NCI-H2081 (cell line): ENCODE results near the gene CBL.
"Not testable (repeated sequence)": the region's sequence is repeated elsewhere in the genome, so short reads cannot be mapped to it uniquely, and the experiment has no call there.

Experiments
- DNase-seq, 2 experiments: peaks; one replicate each; lab custom pipeline; 2025; lab: John Stamatoyannopoulos, UW

Gene CBL

DNA sequence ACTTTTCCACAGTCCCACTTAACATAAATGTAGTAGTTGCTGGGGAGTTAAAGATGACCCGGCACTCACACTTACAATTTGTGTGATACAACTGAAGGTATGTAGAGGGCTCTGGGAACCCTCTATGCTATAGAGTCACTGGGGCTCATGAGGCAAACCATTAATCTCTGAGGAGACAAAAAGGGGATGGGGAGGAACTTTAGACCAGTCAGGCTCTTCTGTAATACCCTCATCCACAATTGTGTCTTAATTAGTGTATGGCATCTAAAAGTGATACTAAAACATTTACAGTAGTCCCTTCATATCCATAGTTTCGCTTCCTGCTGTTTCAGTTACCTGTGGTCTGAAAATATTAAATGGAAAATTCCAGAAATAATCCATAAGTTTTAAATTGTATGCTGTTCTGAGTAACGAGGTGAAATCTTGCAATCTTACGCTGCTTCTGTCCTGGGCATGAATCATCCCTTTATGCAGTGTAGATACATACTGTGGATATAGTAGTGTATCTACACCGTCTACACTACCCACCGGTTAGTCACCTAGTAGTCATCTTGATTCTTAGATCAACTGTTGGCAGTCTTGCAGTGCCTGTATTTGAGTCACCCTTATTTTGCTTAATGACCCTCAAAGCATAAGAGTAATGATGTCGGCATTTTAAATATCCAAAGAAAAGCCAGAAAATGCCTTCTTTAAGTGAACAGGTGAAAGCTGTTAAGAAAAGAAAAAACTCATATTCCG is 12.2 kb downstream of the CBL start:
- DNase-seq, result no peak

DNA sequence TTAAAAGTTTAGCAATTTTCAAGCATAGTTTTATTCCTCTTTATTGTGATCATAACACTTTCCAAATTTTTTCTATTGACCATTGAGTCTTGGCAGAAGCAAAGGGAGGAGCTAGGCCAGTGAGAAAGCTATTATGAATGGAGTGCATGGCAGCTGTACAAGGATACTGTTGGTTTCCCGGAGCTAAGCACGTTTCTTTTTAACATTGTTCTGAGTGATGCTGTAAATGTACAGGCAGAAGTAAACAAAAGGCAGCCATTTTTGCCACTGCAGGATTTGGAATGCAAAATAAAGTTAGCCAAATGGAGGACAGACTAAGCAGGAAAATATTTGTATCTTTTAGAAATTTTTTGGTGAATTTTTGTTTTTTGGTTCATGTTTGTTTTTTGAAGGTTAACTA is 16.2 kb downstream of the CBL start:
- DNase-seq, result peak; percentile 34 to 65

DNA sequence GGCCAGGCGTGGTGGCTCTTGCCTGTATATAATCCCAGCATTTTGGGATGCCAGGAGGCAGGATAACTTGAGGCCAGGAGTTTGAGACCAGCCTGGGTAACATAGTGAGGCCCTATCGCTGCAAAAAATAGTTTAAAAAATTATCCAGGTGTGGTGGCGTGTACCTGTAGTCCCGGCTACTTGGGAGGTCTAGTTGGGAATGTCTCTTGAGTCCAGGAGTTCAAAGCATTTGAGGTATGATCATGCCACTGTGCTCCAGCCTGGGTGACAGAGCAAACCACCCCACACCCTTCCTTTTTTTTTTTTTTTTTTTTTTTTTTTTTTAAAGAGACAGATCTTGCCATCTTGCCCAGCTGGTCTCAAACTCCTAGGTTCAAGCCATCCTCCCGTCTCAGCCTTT is 16.8 kb downstream of the CBL start:
- DNase-seq, result no peak

GRCh38 chr11:119223856-119224255 is 17.7 kb downstream of the CBL start:
- DNase-seq, result no peak

DNA sequence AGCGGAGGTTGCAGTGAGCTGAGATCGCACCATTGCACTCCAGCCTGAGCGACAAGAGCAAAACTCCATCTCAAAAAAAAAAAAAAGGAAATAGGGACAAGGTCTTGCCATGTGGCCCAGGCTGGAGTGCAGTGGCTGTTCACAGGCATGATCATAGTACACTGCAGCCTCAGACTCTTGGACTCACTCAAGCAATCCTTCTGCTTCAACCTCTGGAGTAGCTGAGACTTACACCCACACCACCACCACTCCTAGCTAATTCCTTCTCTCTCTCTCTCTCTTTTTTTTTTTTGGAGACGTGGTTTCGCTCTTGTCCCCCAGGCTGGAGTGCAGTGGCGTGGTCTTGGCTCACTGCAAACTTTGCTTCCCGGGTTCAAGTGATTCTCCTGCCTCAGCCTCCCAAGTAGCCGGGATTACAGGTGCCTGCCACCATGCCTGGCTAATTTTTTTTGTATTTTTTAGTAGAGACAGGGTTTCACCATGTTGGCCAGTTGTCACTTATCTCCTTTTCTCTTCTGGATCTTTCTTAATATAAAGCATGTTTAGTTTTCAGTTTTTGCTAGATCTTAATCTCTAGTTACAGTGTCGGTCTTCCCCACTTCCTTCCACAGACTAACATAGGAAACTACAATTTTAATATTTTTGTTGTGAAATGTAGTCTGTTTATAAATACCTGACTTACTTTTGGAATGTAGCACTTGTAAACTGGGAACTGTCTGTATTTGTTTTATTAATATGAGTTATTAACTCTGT is 22.6 kb downstream of the CBL start:
- not testable (repeated sequence) for DNase-seq

DNA sequence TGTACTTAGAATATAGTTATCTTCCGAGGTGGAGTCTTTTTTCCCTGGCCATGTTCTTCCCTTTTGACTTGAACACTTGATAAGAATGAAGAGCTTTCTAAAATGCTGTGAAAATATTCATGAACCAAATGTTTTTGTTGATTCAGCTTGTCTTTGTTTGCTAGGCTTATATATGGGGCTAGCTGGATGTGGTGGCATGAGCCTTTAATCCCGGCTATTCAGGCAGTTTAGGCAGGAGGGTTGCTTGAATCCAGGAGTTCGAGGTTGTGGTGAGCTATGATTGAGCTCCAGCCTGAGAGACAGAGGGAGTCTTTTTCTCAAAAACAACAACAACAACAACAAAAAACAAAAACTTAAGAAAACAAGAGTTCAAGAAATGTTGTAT is 23.1 kb downstream of the CBL start:
- no peak for DNase-seq

- DNase-seq, result no peak
Observed at GRCh38 chr11:119229741-119230140, 23.6 kb downstream of the CBL start.

GRCh38 chr11:119236490-119236889 is 30.4 kb downstream of the CBL start:
- DNase-seq, result no peak

DNA sequence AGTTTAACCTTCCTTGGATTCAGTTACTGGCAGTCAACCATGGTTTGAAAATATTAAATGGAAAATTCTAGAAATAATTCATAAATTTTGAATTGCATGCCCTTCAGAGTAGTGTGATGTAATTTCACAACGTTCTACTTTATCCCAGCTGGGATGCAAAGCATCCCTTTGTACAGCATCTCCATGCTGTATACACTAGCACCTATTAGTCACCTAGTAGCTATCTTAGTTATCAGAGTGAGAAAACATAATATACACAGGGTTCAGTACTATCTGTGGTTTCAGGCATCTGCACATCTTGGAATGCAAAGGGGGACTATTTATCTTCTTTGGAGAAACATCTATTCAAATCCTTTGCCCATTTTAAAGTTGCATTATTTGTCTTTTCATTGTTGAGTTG is 30.8 kb downstream of the CBL start:
- DNase-seq, result no peak

DNA sequence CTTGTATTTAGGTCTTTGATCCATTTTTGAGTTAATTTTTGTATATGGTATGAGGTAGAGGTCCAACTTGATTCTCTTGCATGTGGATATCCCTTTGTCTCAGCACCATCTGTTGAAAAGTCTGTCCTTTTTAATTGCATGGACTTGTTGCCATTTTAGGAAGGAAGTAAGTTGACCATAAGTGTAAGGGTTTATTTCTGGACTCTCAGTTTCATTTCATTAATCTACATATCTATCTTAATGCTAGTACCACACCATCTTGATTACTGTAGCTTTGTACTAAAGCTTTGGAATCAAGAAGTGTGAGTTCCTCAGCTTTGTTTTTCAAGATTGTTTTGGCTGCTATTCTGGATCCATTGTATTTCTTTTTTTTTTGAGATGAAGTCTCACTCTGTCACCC is 31.4 kb downstream of the CBL start:
- DNase-seq, result no peak

GRCh38 chr11:119248750-119249670 is 42.9 kb downstream of the CBL start:
- no peak for DNase-seq

GRCh38 chr11:119249671-119250010 is 43.5 kb downstream of the CBL start:
- DNase-seq, result no peak

DNA sequence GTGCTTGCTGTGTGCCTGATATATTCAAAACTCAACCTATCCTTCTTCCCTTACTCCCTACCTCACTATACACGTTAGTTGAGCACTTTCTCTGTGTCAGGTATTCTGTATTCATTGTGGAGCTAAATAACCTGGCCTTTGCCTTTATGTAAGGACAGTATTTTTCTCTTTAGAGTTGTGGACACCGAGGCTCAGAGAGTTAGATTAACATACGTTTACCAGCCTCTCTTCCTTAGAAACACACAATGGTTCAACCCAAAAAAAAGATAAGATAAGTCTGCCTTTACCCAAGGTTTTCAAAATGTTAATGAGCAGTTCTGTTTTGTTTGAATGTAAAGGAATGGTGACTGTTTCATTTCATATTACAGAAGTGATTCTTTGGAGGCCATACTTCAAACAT is 45.0 kb downstream of the CBL start:
- DNase-seq, result no peak

GRCh38 chr11:119254239-119254638 is 48.1 kb downstream of the CBL start:
- DNase-seq, result no peak

DNA sequence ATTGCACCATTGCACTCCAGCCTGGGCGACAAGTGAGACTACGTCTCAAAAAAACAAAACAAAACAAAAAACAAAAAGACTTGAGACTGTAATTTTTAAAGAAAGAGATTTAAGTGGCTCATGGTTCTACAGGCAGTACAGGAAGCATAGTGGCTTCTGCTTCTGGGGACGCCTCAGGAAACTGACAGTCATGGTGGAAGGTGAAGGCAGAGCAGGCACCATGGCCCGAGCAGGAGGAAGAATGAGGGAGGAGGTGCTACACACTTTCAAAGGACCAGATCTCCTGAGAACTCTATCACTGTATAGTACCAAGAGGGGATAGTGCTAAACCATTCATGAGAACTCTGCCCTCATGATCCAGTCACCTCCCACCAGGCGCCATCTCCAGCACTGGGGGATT is 52.0 kb downstream of the CBL start:
- no peak for DNase-seq

- no peak for DNase-seq
Observed at GRCh38 chr11:119258983-119259382, 52.8 kb downstream of the CBL start.

DNA sequence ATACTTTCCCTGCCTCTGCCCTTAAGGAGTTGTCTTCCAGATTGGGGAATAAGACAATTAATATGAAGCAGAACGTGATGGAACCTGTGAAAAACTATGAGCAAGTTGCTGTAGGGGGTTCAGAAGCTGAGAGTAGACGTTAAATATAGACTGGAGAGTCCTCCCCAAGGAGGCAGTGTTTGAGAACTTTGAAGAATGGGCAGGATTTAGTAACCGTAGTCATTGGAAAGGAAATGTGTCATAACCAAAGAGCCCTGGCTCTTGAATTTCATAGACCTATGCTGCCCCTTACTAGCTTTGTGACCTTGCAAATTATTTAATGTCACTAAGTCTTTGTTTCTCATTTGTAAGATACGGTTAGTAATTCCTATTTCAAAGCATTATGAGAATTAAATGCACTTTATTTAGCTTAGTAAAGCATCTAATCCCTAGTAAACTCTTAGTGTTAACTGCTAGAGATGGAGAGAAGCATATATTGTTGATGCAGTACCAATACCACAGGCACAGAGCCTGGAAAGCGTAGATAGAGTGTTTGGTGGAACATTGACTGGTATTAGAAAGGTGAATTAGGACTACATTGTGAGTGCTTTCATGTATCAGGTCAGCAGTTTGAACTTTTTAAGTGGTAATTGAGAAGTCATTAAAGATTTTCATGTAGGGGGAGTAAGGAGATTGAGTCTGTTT is 56.7 kb downstream of the CBL start:
- DNase-seq, result no peak

- no peak for DNase-seq
Observed at GRCh38 chr11:119263352-119263940, 57.3 kb downstream of the CBL start.

GRCh38 chr11:119266063-119266462 is 59.9 kb downstream of the CBL start:
- DNase-seq, result no peak

- no peak for DNase-seq
Observed at GRCh38 chr11:119266517-119267255, 60.5 kb downstream of the CBL start.

DNA sequence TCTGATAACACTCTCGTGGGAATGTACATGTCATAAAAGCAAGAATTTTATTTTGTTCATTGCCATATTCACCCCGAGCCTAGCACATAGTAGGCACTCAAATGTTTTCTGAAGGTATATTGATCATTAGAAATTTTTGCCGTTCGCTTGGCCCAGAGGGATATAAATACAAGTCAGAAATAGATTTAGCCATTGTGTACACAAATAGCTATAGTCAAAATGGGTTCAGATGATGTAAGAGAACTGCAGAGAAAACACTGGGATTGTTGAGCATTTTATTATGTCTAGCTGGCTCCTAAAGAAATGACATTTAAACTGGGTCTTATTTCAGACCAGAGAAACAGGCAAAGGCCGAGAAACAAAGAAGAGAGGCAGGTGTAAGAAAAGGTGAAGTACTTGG is 61.5 kb downstream of the CBL start:
- DNase-seq, result no peak
